ENCODE data around the gene SCUBE2. TPM values are rescaled to one million over a fixed set of nuclear protein-coding genes. Genes with fewer than 3 reads are reported as not detected.

The SCUBE2 gene
- total RNA-seq, 1 donor from 2014 or later: 36.3 TPM

GRCh38 chr11:8971924-8972316 is 119.5 kb downstream of the SCUBE2 start:
- TF ChIP-seq POLR2A (IDR thresholded peaks at IDR 0.05) (no peak), CTCF (IDR thresholded peaks at IDR 0.05) (no peak), POLR2AphosphoS5 (IDR thresholded peaks at IDR 0.05; ENCODE audit: insufficient read depth in 1 of 2, low read depth in 1 of 2) (no peak)
- H3K36me3 ChIP-seq: no peaks in the 10 kb centered on the region
- no peaks in the 10 kb centered on the region for H3K9me3 ChIP-seq
- intact Hi-C loops (cut with DNase I): no loop called here
- no peak overlapping the region for H3K27ac ChIP-seq
- H3K4me3 ChIP-seq: no peak overlapping the region
- no peak for DNase-seq (ENCODE audit: extremely low spot score in 2 of 2)
- H3K4me1 ChIP-seq: no peaks in the 10 kb centered on the region
- H3K27me3 ChIP-seq: no peaks in the 10 kb centered on the region

GRCh38 chr11:8971196-8971923 is 120.0 kb downstream of the SCUBE2 start:
- intact Hi-C loops (cut with DNase I): no loop called here
- Histone ChIP-seq H3K4me1 (no peaks in the 10 kb centered on the region), H3K36me3 (no peaks in the 10 kb centered on the region), H3K4me3 (no peak overlapping the region), H3K9me3 (no peaks in the 10 kb centered on the region), H3K27ac (no peak overlapping the region), H3K27me3 (no peaks in the 10 kb centered on the region)
- TF ChIP-seq POLR2A (IDR thresholded peaks at IDR 0.05) (no peak), CTCF (IDR thresholded peaks at IDR 0.05) (no peak), POLR2AphosphoS5 (IDR thresholded peaks at IDR 0.05; ENCODE audit: insufficient read depth in 1 of 2, low read depth in 1 of 2) (no peak)
- DNase-seq (ENCODE audit: extremely low spot score in 2 of 2): no peak

Small RNAs within 50 kb of the gene (microRNA-seq; reads per million reads assigned to microRNA genes)
- gene MIR5691 (ENCODE audit: borderline number of aligned reads, borderline replicate concordance): not detected

Small RNAs within 50 kb of the gene (small RNA-seq; reads per million reads assigned to genes)
- not detected for gene MIR5691

Other genes with a start within 250 kb of the SCUBE2 start
- gene AKIP1, start 180.4 kb downstream of the SCUBE2 start, total RNA-seq: 16.7 TPM
- gene C11orf16, start 158.7 kb downstream of the SCUBE2 start, total RNA-seq: not detected
- not detected for gene ASCL3, start 148.6 kb downstream of the SCUBE2 start, total RNA-seq
- 26.8 TPM for gene TMEM9B, start 127.2 kb downstream of the SCUBE2 start, total RNA-seq
- gene NRIP3, start 87.6 kb downstream of the SCUBE2 start, total RNA-seq: 1.2 TPM
- gene DENND5A, start 173.8 kb upstream of the SCUBE2 start, total RNA-seq: 82.0 TPM
- gene TMEM41B, start 223.0 kb upstream of the SCUBE2 start, total RNA-seq: 18.9 TPM

Measured in vagina (tissue), 2 donors.